IPS-18c (cell line): ENCODE measurements around the gene TLK2.

ENCODE experiments used
- H3K4me3 ChIP-seq: 2 replicates; pipeline ENCODE4 v1.7.0; 2013; ENCODE audit warnings: low read depth, mild to moderate bottlenecking, low read length, moderate library complexity; ENCODE audit not compliant: insufficient read depth
- H3K9me3 ChIP-seq: one replicate; pipeline ENCODE4 v1.6.1; 2013; ENCODE audit warnings: mild to moderate bottlenecking, low read length, moderate library complexity; ENCODE audit not compliant: control insufficient read depth, insufficient read depth

Gene TLK2

DNA sequence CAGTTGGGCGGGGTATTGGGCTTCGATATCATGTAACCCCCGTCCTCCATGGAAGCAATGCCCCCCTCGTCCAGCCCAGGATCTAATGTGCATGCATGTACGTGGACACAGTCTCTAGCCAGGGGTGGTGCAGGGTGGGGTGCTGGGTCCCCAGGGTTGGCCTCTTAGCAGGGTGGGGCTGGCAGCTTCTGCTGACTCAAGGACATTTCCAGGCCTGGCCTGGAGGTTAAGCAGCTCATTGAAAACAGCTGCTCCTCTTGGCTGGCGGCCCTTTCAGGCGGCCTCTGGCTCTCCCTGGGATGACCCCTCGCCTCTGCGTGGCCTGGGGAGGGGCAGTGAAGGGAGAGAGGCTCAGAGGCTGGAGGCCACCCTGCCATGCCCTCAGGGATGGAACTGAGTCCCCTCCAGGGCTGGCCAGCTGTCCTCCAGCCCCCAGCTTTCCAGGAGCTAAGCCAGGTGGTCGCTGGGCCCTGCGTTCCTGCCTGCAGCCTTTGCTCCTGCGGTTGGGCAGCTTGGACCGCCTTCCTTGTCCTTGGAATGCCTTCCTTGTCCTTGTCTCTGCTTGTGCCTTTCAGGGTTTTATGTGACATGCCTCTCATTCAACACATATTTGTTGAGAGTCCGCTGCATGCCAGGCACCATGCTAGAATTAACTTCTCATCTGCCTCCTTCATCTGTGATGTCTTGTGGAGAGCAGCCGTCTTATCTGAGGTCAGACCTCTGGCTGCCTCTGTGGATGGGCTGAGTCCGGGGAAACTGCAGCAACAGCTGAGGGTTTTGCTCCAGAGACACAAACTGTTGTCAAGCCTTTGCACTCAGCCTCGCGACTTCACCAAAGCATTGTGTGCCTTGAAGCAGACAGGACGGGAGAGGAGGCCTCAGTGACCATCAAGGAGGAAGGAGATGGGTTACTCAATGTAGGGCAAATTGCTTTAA is 175.5 kb downstream of the TLK2 start:
- Histone ChIP-seq H3K9me3 (no peaks in the 10 kb centered on the region), H3K4me3 (no peak overlapping the region)

- H3K9me3 ChIP-seq: no peaks in the 10 kb centered on the region
- no peak overlapping the region for H3K4me3 ChIP-seq
Observed at GRCh38 chr17:62655656-62656055, 177.0 kb downstream of the TLK2 start.

- H3K4me3 ChIP-seq: no peak overlapping the region
- H3K9me3 ChIP-seq: no peaks in the 10 kb centered on the region
Observed at GRCh38 chr17:62656446-62656845, 177.8 kb downstream of the TLK2 start.

GRCh38 chr17:62657145-62657665 is 178.6 kb downstream of the TLK2 start:
- Histone ChIP-seq H3K9me3 (no peaks in the 10 kb centered on the region), H3K4me3 (no peak overlapping the region)

DNA sequence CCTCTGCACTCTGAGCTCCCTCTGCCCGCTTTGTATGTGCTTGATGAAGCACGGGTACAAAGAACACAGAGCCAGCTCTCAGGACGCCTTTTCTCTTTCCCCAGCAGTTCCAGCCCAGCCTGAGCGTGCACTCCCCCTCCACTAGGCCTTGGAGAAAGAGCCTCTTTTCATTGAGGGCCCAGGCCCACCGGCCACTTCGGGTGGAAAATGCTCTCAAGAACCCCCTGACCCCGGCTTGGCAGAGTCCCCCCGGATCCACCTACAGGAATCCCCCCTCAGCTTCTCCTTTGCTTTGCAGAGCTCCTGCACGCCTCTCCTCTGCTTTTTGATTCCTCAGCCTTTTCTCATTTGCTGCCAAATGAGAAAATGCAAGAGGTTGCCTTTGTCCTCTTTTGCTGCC is 179.1 kb downstream of the TLK2 start:
- Histone ChIP-seq H3K9me3 (no peaks in the 10 kb centered on the region), H3K4me3 (no peak overlapping the region)

DNA sequence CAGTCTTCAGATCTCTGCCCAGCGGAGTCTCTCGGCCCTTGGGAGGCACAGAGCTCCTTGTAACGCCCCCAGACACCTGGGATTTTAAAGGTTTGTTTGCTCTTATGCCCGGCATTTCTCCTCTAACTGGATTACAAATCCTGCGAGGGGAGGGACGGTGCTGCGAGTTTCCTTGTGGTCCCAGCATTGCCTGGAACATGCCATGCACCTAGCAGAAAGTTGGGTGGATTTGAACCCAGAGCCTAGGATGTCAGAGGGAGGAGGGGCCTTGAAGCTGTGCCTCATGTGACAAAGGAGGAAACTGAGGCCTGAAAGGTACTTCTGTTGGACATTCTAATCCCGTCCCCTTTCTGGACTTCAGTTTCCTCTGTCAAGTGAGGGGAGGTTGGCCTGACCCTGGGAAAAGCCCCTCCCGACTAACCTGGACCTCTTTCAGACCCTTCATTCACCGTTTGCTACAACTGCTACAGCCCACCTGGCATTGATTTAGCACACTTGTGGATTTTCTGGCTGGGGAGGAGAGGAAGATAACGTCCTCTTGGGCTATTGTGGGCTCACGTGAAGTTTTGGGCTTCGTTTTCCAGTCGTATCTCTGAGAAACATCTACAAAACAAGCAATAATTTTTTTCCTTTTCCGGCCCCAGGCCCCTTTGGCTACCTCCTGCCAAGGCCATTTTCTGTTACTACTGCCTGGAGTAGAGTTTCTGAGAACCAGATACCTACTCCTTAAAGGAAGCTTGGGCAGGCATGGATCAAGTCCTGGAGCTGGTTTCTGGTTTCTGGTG is 179.7 kb downstream of the TLK2 start:
- Histone ChIP-seq H3K4me3 (no peak overlapping the region), H3K9me3 (no peaks in the 10 kb centered on the region)

- no peak overlapping the region for H3K4me3 ChIP-seq
- H3K9me3 ChIP-seq: no peaks in the 10 kb centered on the region
Observed at GRCh38 chr17:62660629-62661118, 182.0 kb downstream of the TLK2 start.

GRCh38 chr17:62661337-62661736 is 182.7 kb downstream of the TLK2 start:
- H3K9me3 ChIP-seq: no peaks in the 10 kb centered on the region
- no peak overlapping the region for H3K4me3 ChIP-seq

DNA sequence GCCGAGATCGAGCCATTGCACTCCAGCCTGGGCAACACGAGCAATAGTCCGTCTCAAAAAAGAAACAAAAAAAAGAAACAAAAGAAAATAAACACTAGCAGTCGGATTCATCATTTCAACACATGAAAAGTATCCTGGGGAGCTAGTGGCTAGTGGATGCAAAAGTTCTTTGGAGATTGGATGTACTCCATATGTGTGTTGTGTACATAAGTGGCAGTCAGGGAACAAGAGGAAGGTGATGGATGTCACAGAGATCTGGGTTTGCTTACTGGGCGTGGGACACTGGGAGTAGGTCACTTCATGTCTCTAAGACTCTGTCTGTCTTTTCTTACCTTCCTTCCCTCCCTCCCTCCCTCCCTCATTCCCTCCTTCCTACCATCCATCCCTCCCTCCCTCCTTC is 184.2 kb downstream of the TLK2 start:
- no peak overlapping the region for H3K4me3 ChIP-seq
- H3K9me3 ChIP-seq: no peaks in the 10 kb centered on the region
